Stimulated activated CD8-positive, alpha-beta memory T cell treated with anti-CD3 and anti-CD28 coated beads, Interleukin-7, amount 100 ng/mL, for 48 hours (primary cell): ENCODE measurements around the gene KIF26B.
A peak's percentile ranks its signal among the peaks of the same experiment; 100 is the strongest.
"Not testable (repeated sequence)": the region's sequence is repeated elsewhere in the genome, so short reads cannot be mapped to it uniquely, and the experiment has no call there.

Source experiments
- DNase-seq, 2 donors: peaks; one replicate each; pipeline ENCODE4 v3.0.0-alpha.2; 2020; ENCODE audit warnings: low read depth in 1 of 2; ENCODE audit errors: extremely low read depth in 1 of 2

KIF26B gene

GRCh38 chr1:245377854-245378253, 223.1 kb downstream of the KIF26B start:
- DNase-seq: no peak

DNA sequence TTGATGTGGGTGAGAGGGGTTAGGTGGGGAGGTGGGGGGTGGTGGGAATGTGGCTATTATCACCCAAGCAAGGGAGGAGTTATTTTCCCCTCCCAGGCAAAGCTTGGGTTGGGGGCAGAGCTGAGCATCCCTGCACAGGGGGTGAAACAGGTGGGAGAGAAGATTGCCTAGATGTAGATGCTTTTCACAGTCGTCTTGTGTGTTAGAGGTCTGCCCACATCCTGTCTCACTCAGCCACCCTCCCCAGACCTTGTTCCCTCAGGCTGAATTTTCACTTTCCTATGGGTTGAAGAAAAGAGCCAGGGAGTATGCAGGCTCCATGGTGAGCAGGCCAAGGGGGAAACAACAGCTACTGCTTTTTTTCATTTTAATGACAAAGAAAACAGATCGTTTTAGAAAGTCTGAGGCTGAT, 223.5 kb downstream of the KIF26B start:
- DNase-seq: peak in 1 of 2 donors; percentile 11

DNA sequence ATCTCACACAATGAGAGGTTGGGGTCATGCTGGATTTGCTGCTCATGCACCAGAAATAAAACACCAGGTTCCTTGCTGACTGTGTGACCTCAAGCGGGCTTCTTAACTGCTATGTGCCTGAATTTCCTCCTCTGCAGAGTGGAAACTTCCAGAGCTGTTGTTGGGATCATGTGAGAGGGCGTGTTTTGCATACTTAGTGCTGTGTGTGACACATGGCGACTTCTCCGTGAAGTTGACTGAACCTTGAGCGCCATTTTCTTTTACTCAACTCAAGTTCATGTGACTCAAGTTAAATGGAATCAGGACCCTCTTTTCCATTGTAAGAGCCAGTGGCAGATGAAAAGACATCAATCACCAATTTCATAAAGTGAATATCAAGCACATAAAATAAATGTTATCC, 224.0 kb downstream of the KIF26B start:
- DNase-seq: no peak

DNA sequence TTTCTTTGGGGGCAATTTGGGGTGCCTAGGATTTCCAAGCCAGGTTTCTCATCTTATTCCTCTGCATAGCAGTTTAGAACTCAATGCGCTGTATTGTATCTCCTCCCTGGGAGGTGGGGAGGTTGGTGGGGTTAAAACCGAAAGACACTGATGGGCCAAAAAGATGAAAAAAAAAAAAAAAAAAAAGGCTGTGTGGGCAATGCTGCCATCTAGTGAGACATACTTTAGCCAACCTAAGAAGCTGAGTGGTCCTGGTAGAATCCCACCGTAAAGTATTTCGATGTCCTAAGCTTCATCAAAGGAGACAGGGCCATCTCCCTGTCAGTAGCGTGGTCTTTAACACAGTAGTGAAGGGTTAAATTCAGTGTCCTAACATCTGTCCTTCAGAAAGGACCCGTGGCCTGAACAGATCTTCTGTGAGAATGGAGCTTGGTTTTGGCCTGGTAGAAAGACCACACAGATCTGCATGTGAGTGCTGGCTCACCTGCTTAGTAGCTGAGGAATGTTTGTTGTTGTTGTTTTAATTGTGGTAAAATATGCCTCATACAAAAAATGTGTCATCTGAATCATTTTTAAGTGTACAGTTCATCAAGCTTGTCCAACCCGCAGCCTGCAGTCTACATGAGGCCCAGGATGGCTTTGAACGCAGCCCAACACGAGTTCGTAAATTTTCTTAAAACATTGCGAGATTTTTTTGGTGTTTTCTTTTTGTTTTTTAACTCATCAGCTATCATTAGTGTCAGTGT, 226.2 kb downstream of the KIF26B start:
- DNase-seq: no peak

GRCh38 chr1:245382981-245383380, 228.2 kb downstream of the KIF26B start:
- DNase-seq: no peak

GRCh38 chr1:245383396-245384330, 228.9 kb downstream of the KIF26B start:
- no peak for DNase-seq

DNA sequence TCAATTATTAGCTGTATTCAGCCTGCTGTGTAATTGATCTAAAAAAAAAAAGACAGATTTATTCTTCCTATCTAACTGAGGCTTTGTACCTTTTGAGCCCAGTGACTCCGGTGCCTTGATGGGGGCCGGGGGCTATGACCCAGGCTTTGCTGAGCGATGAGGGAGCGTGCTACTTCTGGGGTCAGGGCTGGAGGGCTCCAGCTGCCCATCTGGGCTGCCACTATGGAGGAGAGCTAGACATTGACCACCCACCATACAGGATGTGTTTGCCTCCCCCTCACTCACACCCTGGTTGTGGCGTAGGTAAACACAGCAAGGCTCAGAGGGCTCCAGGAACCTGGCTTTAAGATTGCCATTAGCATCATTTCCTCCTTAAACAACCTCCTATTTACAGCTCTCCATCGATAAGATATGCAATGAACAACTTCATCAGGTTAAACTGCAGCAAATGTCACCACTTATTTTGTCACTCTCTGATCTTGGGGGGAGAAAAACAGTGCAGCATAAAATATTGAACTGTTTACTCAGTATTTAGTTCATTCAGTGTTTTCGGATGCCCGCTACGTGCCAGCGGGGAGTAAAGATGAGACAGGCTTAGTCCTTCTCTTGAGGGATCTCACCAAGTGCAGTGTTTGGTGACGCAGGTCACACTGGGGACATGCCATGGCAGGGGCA, 231.6 kb downstream of the KIF26B start:
- no peak for DNase-seq

- no peak for DNase-seq
Observed at GRCh38 chr1:245388687-245389086, 233.9 kb downstream of the KIF26B start.

- no peak for DNase-seq
Observed at GRCh38 chr1:245389873-245390272, 235.1 kb downstream of the KIF26B start.

DNA sequence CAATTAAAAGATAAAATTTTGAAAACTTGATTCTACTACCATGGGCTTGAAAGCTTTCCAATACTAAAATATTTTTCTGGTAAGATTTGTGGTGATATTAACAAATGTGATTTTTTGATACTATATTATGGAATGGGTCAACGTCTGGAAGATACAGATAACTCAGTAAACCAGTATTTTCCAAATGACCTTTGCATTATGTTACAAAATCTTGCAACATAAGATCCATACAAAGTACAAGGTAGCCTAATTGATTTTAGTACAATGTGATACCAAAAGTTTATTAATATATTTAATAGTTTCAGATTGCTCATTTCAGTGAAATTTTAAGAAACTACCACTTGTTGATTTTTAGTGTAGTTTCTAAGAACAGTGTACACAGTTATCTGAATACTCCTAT, 236.2 kb downstream of the KIF26B start:
- no peak for DNase-seq

GRCh38 chr1:245393694-245394093, 238.9 kb downstream of the KIF26B start:
- DNase-seq: no peak

GRCh38 chr1:245395680-245396079, 240.9 kb downstream of the KIF26B start:
- DNase-seq: no peak

- no peak for DNase-seq
Observed at GRCh38 chr1:245396615-245397014, 241.8 kb downstream of the KIF26B start.

DNA sequence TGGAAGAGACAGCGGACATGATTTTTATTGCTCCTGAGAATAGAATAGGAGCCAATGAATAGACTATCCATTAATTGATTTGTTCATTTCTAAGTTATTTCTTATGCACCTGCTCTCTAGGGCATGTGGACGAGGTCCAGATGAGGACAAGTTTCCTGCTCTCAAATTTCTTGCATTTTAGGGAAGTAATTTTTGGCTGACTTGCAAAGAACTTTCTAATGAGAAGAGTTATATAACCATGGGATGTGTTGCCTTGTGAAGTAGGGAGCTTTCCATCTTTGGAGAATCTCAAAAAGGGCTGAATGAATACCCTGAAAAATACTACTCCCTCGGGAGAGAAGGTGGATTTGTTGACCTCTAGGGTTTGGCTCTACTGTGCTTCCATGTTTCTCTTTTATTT, 243.0 kb downstream of the KIF26B start:
- no peak for DNase-seq

DNA sequence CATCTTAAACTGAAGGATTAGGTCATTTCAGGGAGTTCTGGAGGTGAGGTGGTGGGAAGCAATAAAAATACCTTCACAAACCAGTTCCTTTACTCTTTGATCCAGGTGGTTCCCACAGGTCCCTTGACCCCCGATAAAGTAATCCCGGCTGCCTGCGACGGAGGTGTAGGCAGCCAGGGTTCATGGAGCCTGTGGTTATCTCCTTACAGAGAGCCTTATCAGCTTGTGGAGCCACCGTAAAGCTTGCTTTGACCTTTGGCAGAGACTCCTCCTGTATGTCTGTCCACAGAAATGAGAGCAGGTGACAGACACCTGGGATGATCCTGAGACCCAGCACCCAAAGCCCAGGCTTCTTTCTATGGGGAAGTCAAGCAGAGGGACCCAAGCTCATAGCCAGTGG, 243.4 kb downstream of the KIF26B start:
- DNase-seq: no peak

DNA sequence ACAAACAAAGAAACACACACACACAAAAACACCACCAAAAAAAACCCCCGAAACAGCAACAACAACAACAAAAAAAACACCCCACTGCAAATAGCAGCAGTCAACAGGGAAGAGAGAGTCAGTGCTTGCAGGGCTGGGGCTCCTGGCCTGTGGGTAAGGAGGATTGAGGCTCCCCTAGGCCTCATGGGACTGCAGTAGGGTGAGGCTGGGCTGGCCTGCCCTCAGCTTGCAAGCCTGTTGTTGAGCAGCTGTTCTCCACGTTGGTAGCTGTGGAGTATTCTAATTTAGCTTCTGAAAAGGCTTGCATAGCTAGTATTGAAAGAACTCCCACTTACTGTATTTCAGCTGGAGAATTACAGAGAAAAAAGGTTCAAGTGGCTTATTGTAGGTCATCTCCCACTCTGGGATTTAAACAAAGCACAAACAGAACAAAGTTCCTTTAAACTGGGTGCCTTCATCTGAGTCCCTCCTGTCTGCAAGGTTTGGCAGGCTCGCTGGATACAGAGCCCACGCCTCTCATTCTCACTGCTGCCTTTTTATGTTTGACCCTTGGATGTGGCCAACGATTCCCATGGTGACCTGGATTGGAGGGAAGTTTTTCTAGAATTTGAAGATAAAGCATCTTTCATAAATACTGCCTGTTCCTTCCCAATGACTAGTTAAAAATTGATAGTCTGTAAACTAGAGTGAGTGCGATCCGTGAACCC, 247.2 kb downstream of the KIF26B start:
- DNase-seq: no peak

DNA sequence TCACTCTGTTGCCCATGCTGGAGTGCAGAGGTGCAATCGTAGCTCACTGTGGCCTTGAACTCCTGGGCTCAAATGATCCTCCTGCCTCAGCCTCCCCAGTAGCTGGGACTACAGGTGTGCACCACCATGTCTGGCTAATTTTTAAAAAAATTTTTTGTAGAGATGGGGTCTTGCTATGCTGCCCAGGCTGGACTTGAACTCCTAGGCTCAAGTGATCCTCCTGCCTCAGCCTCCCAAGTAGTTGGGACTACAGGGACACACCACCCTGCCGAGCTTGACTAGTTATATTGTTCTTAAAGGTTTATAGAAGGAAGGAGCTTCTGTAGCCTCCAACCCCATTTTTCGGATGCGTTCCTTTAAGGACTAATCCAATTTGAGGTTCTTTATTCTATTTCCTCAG, 248.2 kb downstream of the KIF26B start:
- DNase-seq: not testable (repeated sequence)

DNA sequence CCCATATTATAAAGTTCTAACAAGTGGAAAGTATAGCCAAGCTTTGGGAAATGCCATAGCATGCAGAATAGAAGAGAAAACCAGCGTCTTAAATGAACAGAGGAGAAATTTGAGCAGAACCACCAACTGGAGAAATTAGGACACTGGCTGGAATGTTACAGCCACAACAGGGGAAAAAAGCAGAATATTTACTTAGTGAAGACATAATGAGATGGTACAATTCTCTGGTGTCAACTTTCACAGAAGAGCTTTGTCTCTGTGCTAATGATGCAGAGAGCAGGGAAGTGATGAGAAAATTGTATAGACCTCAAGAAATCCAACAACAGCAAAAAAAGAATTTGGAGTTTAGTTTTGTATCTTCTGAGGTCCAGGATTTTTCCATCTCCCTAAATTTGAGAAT, 249.7 kb downstream of the KIF26B start:
- no peak for DNase-seq

GRCh38 chr1:245404952-245405351, 250.2 kb downstream of the KIF26B start:
- no peak for DNase-seq

DNA sequence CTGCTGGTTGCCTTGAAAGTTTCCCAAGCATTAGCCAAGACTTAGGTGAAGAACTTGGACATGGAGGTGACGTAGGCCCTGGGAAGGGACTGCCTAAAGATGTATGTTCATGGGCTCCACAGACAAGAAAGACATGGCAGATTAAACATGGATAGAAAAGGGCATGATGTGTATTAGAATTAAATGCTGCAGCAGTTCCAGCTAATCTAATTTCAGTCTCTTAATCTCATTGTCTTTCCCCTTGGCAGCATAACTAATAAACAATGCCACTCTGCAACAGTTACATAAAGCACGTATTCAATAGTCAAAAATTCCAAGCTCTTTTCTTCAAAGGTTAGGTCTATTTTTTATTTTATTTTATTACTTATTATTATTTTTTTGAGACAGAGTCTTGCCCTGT, 251.6 kb downstream of the KIF26B start:
- DNase-seq: no peak

DNA sequence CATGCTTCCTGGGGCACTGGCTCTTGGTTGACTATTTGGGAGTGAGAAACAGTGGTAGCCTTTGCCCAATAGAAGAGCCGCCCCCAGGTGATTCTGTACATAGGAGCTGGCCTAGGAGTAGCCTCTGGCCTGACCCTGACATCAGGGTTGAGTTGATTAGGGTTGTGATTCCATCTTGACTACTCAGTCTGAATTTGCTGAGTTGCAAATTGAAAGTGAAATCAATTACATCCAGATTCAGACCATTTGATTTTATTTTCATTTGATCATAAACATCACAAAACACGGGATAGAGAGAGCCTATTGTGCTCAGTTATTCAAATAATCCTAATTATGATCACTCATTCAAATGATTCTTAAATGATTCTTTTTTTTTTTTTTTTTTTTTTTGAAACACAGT, 253.2 kb downstream of the KIF26B start:
- no peak for DNase-seq
